H54 (cell line): ENCODE results near the gene PKDREJ.

ENCODE experiments used
- DNase-seq: peaks from one replicate; pipeline ENCODE4 v3.0.0; 2011; ENCODE audit warnings: low spot score, mixed read lengths; ENCODE audit not compliant: insufficient read length
- FAIRE-seq: peaks from 3 replicates; lab custom pipeline; 2011; peaks lifted over from hg19 to GRCh38; lab: Jason Lieb, UNC
- POLR2A ChIP-seq: IDR thresholded peaks from 2 replicates; pipeline ENCODE4 v1.6.1; 2011; ENCODE audit warnings: low read depth, mild to moderate bottlenecking, low read length

The PKDREJ gene

DNA sequence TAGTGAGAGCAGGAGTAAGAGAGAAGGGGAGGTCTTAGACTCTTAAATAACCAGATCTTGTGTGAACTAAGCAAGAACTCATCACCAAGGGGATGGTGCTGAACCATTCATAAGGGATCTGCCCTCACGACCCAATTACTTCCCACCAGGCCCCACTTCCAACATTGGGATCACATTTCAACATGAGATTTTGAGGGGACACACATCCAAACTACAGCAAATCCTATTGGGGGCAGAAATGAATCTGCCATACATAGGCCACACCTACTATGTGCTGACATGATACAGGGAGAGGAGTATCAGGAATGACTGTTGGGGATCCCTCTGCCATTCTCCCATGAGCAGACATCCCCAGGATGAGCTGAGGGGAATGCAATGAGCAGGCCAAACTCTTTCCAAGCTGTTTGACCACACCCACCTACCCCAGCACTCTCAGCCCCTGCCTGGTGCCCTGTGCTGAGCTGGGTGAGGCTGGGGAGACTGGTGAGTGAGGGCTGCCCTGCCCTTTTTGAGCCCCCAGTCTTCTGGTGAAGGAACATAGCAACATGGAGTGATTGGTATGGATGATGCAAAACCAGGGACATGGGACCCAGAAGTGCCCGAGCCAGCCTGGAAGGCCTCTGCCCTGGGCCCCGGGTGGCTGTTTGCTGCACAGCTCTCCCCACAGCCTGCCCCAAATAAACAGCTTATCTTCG, 32.3 kb upstream of the PKDREJ start:
- DNase-seq (no peak), FAIRE-seq (no peak)
- TF ChIP-seq POLR2A, result no peak

DNA sequence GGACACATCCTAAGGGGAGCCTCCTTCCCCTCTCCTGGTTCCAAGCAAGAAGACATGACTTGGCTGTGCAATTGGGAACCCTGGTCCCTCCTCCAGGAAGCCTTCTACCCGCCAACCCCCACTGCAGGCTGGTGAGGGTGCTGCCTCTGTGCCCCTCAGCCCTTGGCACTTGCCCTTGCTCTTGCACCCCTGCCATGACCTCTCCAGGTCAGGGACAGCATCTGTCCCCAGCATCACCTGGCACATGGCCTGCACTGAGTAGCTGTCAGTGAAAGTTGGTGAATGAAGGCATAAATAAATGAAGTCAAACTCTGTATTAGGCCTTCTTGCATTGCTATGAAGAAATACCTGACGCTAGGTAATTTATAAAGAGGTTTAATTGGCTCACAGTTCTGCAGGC, 31.6 kb upstream of the PKDREJ start:
- FAIRE-seq (no peak), DNase-seq (no peak)
- TF ChIP-seq POLR2A, result no peak

DNA sequence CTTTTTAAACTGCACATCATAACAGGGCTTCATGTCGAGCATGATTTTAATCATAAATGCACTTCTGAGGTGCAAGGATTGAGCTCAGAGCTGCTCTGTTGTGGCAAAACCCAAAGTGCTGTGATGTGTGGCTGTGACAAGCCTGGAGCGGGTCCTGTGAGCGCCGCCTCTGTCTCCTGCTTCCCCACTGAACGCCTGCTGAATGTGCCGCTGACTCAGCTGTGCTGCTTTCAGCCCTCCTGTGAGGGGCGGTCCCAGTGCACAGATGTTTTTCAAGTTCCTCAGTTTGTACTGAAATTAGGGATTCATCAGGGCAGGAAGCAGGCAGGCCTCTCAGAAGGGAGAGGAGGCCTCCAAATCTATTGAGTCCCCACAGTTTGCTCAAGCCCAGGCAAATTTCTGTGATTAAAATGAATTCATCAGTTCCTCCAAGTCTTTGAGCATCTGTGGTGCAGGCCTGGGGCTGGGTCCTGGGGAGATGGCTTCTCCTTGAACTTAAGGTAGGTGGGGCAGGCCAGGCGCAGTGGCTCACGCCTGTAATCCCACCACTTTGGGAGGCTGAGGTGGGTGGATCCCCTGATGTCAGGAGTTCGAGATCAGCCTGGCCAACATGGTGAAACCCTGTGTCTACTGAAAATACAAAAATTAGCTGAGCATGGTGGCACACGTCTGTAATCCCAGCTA, 30.6 kb upstream of the PKDREJ start:
- TF ChIP-seq POLR2A, result no peak
- DNase-seq (no peak), FAIRE-seq (no peak)

DNA sequence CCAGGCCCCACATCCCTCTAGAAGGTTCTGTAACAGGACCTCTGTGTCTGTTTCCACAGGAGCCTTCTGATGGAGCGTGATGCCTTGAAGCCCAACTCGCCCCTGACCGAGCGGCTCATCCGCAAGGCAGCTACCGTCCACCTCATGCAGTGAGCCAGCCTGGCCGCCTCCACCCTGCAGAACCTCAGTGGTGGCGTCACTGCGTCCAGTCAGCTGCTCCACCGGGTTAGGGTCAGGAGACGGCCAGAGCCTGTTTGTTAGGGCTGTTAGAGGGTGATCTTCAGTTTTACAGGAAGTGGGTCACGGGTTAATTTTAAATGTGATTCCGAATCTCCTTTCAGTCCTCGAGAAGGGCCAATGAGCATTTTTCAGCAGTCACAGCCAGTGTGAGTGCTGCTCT, 29.6 kb upstream of the PKDREJ start:
- FAIRE-seq (no peak), DNase-seq (no peak)

DNA sequence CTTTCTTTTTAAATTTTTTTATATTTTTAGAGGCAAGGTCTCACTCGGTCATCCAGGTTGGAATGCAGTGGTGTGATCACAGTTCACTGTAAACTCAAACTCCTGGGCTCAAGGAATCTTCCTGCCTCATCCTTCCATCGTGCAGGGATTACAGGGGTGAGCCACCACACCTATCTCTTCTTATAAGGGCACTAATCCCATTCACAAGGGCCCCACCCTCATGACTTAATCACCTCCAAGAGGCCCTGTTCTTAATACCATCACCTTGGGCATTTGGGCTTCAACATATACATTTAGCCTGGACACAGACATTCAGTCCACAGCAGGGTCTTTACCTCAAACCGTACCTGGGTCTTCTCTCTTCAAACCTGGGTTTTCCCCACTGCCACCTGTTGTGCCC, 29.0 kb upstream of the PKDREJ start:
- no peak for TF ChIP-seq POLR2A
- DNase-seq (no peak), FAIRE-seq (no peak)

More for the DNA sequence above, 29.6 kb upstream of the PKDREJ start:
- TF ChIP-seq POLR2A, result no peak

DNA sequence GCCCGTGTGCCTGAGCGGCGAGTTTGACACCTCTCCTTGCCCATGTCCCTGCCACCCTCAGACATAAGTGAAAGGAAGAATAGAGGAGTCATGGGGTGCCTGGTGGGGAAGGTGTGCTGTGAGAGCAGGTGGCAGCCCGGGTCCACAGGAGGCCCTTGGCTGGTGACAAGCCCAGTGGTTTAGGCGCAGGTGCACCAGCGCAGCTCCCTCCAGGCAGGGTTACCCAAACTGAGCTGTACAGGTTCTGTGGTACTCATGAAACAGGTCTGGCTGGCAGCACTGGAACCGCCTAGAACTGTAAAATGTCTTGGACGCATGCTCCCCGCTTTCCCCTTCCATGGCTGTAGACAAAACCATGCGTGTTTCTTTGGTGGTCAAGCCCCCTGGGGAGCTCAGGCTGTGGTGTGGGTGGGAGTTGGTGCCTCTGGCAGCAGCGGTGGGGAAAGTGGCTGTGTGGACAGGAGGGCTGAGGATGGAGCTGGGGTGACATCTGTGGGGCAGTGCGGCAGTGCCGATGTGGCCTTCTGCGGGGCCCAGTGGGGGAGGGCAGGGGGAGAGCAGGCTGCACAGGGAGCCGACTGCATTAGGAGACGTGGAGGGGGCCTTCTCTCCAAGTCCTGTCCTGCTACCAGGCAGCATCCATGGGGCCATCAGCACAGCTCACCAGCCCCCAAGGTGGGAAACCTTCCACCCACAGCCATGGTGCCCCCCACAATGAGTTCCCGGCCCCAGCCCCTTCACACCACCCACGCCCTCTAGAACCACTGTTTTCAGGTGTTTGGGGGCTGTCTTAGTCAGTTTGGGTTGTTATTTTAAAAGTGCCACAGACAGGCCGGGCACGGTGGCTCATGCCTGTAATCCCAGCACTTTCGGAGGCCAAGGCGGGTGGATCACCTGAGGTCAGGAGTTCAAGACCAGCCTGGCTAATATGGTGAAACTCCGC, 28.0 kb upstream of the PKDREJ start:
- FAIRE-seq (no peak), DNase-seq (no peak)
- no peak for TF ChIP-seq POLR2A

DNA sequence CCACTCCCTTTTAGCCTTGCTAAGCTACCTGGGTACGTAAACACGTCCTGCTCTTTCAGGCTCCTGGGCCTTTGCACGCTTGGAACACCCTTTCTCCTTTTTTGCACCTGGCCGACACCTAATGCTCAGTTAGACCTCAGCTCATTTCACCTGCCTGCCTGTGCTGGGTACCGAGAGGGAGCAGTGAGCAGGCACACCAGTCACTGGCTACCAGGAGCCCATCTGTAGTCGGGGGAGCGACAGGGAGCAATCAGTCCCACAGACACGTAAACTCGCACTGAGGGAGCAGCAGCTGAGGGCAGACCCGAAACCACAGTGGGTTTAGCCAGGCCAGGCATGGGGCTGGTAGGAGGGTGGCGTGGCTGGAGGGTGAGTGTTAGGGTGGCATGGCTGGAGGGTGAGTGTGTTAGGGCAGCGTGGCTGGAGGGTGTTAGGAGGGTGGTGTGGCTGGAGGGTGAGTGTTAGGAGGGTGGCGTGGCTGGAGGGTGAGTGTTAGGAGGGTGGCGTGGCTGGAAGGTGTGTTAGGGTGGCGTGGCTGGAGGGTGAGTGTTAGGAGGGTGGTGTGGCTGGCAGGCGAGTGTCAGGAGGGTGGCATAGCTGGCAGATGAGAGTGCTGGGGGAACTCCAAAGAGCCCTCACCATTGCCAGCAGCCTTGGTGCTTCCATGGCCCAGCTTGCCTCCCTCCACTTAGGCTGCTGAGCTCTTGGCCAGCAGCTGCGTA, 27.1 kb upstream of the PKDREJ start:
- TF ChIP-seq POLR2A, result no peak
- no peak for DNase-seq
- no peak for FAIRE-seq

DNA sequence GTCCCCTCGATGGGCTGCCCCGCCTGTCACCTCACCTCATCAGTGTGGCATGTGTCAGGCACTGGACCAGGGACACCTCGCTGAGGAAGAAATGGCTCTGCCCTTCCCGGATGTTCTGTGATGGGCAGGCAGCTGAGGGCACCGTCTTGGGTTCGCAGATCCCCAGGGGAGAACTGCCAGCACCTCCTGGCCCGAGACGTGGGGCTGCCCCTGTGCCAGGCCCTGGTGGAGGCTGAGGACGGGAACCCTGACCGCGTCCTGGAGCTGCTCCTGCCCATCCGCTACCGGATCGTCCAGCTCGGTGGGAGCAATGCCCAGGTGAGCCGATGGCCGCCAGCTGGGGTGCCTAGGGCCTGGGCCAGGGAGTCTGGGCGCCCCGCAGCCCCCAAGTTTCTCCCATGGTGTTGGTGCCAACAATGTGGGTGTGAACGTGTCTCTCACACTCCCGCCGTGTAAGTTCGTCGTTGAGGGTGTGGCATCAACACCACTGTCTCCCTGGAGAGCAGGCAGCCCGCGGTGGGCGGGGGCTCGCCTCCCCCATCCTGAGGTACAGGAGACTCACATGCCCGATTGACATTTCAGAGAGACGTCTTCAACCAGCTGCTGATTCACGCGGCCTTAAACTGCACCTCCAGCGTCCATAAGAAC, 26.2 kb upstream of the PKDREJ start:
- FAIRE-seq (no peak), DNase-seq (no peak)
- TF ChIP-seq POLR2A, result no peak

DNA sequence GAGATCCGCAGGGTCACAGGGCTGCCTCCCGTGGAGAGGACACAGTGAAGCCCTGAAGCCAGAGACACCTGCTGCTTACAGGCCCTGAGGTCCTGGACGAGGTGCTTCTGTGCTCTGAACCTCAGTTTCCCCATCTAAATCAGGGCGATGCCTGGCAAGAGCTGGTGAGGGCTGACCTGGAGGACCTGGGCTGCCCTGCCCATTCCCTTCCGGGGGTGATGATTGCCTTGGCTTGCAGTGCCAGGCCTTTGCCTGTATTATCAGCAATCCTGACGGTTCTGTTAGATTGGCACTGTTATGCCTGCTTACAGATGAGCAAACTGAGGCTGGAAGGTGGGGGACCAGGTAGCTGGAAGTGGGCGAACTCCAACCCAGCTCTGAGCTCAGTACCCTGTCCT, 25.7 kb upstream of the PKDREJ start:
- DNase-seq, result no peak
- FAIRE-seq, result no peak
- no peak for TF ChIP-seq POLR2A

DNA sequence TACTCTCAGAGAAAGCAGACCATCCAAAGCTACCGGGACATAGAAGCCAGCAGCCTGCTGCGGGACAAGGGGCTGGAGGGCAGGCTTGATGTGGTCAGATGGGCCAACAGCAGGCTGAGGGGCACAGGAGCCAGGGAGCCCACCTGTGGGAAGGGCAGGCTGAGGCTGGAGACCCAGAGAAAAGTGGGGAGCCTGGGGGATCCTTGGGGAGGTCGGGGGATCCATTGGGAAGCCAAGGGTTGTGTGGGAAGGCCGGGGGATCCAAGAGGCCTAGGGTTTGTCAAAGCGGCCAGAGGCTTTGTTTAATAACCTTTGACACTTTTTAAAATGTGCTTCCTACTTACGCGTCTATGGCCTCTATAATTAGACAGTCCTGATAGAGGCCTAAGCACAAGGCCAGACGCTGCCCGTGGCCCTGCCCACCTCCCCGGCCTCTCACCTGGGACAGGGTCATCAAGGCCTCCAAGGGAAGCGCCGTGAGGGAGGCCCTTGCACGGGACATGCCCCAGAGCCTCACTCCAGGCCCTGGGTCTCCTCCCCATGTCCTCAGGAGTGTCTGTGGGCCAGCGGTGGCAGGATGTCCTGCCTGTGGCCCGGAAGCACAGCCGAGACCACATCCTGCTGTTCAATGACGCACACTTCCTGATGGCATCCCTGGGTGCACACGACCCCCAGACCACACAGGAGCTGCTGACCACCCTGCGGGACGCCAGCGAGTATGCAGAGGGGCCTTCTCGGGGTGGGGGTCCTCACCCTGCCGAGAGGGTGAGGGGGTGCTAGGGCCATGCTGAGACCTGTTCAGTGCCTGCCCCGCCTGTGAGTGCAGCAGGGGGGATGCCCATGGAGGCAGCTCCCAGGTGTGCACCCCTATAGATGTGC, 25.0 kb upstream of the PKDREJ start:
- DNase-seq, result no peak
- no peak for TF ChIP-seq POLR2A
- no peak for FAIRE-seq

DNA sequence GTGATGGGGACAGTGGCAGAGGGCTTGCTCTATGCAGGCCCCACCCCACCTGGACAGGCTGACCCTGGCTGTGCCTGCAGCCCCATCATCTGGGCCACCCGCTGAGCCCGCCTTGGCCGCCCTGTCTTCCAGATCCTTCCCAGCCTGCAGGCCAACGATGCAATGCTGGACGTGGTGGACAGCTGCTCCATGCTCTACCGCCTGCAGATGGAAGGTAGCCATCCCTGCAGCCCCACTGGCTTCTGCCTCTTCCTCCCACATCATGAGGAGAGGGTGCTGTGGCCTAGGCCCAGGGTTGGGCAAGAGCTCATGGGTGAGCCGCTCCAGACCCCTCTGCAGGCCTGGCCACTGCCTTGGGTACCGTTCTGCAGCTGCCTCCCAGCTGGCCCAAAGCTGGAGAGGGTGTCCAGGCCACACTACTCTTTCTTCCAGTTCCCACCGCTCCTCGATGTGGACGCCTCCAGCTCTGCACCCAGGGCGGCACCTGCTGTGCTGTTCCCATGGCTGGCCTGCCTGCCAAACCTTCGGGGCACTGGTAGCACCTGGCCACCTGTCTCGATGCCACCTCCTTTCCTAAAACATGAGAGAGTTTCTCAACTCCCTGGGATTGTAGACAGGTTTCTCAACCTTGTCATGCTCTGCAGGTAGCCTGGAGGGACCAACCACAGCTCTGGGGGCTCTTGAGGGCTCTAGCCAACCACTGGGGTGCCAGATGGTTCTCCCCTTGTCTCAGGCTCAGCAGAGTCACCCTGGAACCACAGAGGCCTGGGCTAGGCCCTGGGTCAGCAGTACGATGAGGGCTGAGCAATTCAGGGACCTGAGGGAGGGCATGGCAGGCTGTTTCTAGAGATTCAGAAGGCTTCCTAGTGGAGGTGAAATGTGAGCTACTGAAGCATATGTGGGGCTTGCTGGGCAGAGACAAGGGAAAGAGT, 24.1 kb upstream of the PKDREJ start:
- no peak for TF ChIP-seq POLR2A
- DNase-seq (no peak), FAIRE-seq (no peak)
